ENCODE results near the gene BCL11A.

BCL11A gene

DNA sequence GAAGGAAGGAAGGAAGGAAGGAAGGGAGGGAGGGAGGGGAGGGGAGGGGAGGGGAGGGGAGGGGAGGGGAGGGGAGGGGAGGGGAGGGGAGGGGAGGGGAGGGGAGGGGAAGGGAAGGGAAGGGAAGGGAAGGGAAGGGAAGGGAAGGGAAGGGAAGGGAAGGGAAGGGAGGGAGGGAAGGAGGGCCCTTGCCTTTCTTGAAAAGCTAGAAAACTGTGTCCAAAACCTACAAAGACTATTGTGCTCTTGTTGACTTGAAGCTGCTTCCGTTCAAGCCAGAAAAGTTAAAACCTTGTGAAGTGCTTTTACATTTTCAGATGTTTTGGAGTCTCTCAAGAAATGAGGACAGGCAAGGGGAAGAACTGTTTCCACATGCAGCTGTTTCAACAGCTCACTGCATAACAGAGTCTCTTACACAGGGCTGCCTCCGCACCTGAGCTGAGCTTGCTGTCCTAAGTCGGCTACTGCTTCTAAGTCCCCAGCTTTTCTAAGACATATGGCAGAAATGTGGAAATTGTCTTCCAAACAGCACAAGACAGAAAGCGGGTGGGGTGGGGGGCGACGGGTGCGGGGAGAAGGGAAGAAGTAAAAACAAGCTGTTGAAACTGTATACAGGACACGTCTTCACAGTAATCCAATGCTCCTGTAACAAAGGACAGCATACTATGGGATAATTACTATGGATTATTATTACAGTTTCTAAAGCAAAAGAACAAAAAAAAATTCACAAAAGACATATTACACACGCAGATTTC lies 46.1 kb downstream of the BCL11A start:
- no peak for DNase-seq (ENCODE audit: low read depth, low spot score)

DNA sequence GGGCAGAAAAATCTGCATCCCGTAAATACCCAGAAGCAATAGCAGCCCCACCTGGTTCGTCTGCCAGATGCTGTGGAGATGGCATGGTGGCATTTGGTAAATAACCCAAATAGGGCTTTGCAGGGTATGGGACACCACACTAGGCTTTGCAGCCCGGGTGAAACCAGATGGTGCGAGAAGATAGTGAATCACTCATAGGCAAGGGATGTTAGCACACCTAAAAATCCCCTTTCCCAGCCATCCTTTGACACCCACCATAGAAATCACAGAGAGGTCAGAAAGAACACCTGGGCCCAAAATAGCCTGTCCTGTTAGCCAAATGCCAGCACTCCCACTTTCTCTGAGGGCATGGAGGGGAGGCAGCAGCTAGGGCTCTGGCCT lies 47.6 kb downstream of the BCL11A start:
- DNase-seq (ENCODE audit: low read depth, low spot score) = no peak

DNA sequence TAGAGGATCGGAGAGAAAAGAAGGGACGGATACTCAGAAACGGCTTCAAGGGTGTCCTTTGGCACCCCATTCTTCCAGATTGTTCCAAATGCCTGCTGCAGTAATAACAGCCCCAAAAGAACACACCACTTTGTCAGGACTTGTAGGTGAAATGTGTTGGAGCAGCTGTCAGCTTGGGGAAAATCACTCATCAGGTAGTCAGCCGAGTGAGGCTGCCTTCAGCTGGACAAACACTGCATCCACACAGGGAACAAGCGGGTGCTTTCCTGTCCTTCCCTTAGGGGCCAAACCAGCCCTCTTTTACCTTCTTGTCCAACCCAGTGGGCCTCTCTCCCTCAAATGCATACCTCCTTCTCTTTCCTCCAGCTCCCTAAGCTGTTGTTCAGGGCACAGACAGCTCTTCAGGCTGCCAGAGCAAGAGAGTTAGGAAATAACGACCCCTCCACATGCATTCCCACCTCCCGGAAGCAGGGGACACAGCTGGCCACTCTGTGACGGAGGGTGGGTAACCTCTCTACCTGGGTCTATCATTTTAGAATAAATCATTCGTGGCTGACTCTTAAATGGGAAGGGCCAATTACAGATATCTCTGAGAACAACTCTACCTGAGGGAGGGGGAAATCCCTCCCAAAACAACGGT lies 48.1 kb downstream of the BCL11A start:
- no peak for DNase-seq (ENCODE audit: low read depth, low spot score)

DNA sequence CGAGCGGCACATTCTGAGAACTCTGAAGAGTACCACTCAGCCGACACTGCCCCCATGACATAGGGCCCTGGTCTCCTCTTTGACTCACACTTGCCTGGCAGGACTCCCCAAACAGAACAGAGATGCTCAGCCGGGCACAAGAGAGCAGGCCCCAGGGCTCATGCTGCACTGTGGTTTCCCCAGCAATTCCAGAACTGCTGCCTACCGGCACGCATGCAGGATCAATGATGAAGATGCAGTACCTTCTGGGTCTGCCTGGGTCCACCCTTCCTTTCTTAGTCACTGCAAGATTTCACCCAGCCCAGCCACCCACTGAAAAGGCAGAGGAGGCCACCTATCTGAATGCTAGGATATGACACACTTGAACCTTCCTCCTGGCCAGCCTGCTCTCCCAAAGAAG lies 49.4 kb downstream of the BCL11A start:
- DNase-seq (ENCODE audit: low read depth, low spot score) = no peak

DNA sequence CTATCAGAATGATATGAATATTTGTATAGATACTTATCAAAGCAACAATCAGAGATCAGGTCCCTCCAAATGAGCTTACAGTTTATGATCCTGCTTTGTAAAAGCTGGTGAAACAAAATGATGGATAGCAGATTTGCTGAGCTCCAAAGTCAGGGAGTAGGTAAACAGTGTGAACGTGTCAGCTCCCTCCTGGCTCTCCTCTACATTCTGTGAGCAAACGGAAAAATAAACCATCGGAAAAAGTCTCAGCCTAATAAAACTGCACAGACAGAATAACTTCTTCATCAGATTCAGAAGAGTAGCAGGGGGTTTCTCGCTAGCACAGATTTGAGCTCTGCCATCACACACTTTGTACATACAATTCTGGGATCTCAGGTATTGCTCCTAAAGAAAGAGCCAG lies 51.3 kb downstream of the BCL11A start:
- no peak for DNase-seq (ENCODE audit: low read depth, low spot score)

DNA sequence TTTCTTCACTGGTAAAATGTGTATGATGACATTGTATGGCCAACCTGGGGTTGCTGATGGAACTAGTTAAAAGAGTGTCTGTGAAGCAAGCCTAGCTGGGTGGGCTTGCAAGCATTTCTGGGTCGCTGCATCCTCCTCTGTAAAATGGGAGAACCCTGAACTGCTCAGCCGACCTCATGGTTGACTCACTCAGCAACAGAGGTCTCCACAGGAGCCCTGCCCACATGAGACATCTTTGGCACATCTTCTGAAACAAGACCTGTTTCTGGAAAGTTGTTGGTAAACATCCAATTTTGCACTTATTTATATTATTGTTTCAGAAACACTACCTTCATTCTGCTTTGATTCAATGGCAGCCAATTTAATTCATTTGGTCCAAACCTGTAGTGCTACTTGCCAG lies 52.6 kb downstream of the BCL11A start:
- DNase-seq (ENCODE audit: low read depth, low spot score) = no peak

DNA sequence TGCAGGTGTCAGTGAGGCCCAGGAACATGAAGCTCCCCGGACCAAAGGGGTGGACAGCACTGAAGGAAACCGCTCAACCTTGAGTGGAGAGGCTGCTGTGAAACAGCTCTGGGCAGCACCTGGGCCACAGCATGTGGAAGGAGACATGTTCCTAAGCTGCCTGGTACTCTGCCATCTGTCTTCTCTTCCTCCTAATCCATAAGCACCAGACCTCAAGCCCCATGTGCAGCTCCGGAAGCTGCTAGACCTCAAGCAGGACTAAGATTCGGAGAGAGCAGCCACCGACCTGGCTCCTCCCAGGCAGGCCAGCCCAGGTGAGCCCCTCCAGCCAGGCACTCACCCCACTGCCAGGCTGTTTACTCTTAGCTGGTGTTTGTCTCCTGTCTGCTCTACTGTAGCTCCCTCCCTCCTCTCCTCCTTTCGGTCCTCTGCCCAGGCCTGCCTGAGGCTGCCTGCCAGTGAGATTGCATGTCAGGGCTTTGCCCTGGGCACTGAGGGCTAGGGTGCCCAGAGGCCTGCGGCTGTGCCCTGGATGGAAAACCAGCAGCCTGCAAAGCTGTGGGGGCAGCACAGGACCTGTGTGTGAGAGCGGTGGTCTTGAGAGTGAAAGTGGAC lies 53.7 kb downstream of the BCL11A start:
- no peak for DNase-seq (ENCODE audit: low read depth, low spot score)

DNA sequence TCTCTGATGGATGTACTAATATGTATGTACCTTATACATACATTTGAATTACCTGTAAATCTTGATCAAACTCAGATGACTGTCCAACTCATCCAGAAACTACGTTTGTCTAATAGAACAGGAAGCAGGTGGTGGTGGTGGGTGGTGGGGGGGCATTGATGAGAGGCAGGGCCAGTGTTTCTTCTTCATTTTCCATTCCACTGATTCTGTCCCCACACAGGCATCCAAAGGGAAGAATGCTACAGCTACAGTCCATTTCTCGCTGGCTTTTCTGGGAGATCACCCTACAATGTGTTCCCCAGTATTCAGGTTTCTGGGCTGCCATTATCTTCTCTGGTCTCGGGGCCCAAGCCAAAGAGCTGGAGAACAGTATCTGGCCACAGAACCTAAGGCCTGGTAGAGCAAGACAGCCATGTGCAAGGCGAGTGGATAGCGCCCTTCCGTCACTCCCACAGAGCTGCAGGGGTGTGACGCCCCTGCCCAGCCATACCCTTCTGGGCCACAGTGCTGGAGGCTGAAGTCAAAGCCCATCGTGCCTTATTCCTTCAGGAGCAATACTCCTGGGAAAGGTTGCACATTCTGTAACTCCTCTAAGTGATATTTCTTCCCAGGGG lies 54.5 kb downstream of the BCL11A start:
- DNase-seq (ENCODE audit: low read depth, low spot score) = no peak

DNA sequence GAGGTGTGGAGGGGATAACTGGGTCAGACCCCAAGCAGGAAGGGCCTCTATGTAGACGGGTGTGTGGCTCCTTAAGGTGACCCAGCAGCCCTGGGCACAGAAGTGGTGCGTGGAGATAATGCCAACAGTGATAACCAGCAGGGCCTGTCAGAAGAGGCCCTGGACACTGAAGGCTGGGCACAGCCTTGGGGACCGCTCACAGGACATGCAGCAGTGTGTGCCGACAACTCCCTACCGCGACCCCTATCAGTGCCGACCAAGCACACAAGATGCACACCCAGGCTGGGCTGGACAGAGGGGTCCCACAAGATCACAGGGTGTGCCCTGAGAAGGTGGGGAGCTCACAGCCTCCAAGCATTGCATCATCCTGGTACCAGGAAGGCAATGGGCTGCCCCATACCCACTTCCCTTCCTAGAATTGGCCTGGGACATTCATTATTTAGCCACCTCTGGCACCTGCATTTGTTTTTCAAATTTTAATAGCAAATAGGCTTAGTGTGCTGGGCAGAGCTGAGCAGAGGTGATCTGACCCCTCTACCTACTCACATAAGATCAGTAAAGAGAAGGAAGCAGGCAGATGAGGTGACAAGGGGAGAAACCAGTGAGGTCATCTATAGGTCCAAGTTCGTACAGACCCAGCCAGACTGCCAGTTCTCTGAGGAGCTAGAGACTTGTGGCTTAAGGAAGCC lies 55.2 kb downstream of the BCL11A start:
- no peak for DNase-seq (ENCODE audit: low read depth, low spot score)

DNA sequence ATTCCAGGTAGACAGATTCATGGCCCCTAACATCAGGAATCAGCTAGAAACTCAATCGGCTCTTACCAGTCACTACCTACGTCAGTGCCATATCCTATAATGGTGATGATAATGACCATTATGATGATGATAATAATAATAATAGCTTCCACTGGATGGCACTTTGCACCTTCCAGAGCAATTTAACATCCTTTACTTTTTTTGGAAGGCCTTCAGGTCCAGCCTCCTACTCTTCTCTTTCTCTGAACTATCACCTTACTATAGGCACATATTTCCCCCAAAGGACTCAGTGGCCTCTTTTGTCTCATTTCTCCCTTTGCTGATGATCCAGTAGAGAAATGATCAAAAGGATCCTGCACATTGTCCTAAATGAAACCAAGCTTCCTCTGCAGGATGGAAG lies 56.0 kb downstream of the BCL11A start:
- DNase-seq (ENCODE audit: low read depth, low spot score) = no peak

DNA sequence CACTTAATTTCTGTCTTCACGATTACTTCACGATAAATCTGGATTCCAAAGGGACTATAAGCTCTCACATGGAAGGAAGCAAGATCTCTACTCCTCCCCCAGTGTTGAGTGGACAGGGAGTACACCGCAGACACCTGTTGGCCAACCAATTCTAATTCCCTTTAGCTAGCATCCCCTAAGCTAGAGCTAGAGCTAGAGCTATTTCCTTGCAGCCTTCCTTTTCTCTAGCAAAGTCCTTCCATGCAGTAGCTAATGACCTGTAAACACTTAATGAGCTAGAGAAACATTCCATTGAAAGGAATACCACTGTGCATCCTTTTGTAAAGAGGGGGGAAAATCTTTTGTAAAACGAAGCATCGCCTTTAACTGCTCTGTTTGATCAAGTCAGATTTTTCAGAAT lies 56.5 kb downstream of the BCL11A start:
- DNase-seq (ENCODE audit: low read depth, low spot score) = no peak

DNA sequence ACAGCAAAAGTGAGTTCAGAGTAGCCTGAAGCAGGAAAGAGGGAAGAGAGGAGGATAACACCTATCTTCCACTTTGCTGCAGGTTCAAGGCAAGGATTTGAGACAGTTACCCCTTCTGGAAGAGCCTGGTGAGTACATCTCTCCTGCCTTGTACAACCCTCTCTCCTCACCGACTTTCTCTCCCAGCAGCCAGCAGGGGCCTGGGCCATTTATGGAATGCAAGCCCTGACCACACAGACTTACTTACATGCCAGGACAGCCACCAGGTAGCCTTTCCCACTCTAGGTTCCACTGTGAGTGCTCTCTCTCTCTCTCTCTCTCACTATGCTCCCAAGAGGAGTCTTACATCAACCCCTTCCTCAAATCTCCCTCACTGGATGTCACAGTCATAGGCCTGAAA lies 57.0 kb downstream of the BCL11A start:
- DNase-seq (ENCODE audit: low read depth, low spot score) = no peak

DNA sequence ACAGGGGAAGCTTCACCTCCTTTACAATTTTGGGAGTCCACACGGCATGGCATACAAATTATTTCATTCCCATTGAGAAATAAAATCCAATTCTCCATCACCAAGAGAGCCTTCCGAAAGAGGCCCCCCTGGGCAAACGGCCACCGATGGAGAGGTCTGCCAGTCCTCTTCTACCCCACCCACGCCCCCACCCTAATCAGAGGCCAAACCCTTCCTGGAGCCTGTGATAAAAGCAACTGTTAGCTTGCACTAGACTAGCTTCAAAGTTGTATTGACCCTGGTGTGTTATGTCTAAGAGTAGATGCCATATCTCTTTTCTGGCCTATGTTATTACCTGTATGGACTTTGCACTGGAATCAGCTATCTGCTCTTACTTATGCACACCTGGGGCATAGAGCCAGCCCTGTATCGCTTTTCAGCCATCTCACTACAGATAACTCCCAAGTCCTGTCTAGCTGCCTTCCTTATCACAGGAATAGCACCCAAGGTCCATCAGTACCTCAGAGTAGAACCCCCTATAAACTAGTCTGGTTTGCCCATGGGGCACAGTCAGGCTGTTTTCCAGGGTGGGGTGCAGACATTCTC lies 58.3 kb downstream of the BCL11A start:
- DNase-seq (ENCODE audit: low read depth, low spot score) = no peak

DNA sequence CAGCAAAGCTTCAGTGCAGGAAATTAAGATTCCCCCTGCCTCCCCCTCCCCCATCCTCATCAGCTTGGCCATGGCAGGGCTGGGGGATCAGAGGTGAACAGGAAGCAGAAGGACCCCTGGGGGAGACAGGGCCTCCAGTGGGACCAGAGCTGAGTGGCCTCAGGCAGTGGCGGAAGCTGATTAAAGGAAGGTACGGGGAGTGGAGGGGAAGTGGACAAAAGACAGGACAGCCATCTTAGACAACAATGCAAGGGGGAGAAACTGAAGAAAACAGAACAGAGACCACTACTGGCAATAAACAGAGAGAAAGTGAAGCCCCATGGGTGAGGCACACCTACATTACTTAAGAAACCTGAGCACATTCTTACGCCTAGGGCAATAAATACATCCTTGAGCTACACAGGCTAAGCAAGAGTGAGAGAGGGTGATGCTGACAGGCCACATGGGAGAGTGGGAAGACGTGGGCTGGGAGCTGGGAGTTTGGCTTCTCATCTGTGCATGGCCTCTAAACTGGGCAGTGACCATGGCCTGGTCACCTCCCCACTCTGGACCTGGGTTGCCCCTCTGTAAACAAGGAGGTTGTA lies 59.6 kb downstream of the BCL11A start:
- DNase-seq (ENCODE audit: low read depth, low spot score) = no peak

DNA sequence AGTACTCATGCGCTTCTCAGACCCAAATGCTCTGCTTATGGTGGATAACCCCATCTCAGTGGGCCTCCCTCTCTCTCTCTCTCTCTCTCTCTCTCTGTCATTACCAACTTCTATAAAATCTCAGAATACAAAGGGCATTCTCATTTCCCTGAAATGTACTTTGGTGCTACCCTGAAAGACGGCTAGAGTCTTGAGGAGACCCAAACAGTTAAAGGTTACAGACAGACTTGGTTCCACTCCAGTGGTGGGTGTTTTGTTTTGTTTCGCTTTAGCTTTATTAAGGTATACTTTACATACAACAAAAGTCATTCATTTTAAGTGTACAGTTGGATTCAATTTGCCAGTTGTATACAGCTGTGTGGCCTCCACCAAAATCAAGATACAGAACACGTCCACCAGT lies 60.9 kb downstream of the BCL11A start:
- no peak for DNase-seq (ENCODE audit: low read depth, low spot score)

DNA sequence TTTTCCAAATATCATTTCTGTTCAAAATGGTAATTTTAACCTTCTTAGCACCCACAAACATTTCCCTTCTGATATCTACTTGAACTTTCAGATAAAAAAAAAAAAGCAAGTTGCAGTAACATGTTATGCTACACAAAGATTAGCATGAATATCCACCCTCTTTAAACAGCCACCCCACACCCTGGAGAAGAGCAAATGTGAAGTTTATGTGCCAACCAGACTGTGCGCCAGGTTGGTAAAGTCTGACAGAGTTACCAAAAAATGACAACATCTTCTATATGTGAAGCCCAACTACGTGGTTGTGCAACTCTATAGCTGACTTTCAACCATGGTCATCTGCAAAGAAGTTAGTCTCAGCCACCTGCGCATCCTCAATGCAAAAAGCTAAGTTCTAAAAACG lies 62.6 kb downstream of the BCL11A start:
- no peak for DNase-seq (ENCODE audit: low read depth, low spot score)

DNA sequence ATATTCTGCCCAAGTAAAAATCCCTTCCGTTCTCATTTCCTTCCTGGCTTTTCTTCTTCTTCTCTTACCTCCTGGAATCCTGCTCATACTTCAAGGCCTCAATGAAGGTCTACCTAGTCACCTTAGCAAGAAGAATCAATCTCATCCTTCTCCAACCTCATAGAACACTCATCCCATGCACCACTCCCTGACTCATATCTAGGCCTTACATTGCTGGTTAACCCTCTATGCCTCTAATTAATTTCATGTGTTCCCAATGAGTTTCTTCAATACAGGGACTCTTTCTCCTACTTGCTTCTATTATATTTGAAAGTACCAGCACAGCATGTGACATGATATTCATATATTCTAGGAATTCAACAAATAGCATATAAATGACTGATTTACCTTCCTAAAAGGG lies 63.0 kb downstream of the BCL11A start:
- DNase-seq (ENCODE audit: low read depth, low spot score) = no peak

DNA sequence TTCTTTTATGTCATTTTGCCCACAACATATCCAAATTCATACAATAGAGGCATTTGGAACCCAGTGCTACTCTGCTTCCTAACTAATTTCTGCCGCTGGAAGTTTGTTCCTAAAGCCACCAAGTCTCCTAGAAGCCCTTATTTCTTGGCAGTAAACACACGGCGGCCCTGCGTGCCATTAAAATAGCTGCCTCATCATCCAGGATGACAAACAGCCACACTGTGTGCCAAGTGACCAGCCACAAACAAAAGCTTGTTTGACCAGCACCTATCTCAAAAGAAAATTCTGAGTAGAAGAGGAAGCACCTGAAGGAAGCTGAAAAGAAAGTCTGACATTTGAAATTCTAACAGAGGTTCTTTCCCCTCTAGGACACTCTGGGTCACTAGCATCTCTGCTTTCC lies 64.2 kb downstream of the BCL11A start:
- no peak for DNase-seq (ENCODE audit: low read depth, low spot score)

DNA sequence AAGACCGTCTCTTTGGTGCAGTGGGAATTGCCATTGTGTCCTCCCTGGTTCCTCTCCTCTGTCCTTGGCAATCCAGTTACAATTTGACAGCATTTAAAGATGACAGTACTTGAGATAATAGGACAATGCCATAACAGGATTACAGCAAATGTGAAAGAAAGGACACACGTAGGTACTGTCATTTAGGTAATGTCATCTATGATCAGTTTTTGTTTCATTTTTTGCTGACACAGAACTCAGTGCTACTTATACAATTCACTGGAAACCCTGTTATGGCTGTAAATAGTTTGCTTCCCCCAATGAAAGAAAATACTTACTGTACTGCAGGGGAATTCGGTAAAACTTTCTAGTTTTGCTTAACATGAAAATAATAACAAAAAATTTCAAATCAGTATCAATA lies 65.2 kb downstream of the BCL11A start:
- DNase-seq (ENCODE audit: low read depth, low spot score) = no peak

DNA sequence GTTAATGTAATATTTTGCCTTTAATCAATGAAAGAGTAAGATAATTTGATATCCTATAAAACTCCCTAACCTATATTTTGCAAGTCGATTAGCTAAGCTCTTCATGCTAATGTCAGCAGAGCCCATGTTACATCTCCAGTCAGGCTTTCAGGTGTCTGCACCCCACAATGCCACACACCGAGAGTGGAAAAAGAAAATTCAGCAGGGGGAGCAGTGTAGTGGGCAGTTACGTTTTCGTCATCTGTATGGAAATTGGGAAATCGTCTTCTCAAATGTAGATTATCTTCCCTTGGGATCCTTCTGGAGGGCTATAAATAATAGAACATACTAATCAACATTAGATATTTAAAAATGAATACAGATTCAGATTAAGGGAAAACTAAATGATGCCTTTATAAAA lies 66.3 kb downstream of the BCL11A start:
- no peak for DNase-seq (ENCODE audit: low read depth, low spot score)

DNA sequence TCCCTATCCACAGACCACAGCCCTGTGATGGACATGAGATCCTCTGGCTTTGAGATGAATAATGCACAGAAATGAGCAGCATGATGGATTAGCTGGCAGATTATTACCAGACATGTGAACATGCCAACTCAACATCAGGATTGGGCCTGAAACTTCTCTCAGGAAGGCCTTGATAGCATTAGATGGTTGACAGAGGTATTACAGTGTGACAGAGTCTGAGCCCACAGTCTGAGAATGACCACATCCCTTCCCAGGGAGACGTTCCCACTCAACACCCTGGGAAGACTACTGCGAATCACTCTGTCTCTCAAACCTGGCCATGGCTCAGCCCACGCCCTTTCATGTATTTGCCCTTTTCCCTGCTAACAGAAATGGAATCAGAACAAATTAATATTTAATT lies 66.9 kb downstream of the BCL11A start:
- no peak for DNase-seq (ENCODE audit: low read depth, low spot score)

DNA sequence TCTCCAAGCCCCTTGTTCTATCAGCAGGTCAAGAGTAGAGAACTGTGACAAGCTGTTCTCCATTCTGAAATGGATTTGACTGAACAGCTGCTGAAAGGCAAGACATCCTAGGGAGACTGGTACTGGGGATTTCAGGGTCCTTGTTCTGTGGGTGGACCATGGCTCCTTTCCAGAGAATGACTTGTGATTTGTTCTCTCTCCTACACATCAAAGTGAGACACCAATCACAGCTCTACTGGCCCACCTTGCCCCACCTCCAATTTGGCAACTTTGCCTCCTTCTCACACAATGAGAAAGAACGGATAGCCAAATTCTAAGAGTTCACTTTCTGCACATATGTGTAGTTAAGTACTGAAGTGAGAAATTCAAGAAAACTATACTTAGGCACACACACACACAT lies 67.4 kb downstream of the BCL11A start:
- DNase-seq (ENCODE audit: low read depth, low spot score) = no peak
